Thyroid gland (tissue), 4 donors: ENCODE data around the gene ZBTB4.

Source experiments
- POLR2A ChIP-seq, 2 donors: fragments of 450-650 bp; IDR thresholded peaks; one replicate each; pipeline ENCODE4 v1.6.1; 2017; ENCODE audit warnings: antibody characterized with exemption in 2 of 2, mild to moderate bottlenecking in 2 of 2, moderate library complexity in 1 of 2
- TF ChIP-seq, protein P1 (sequence below), 6 experiments: fragments of 200-600 bp in 3 of 6; fragments of 450-650 bp in 3 of 6; sonication (generic) in 3 of 6; IDR thresholded peaks; one replicate each; pipeline ENCODE4 v1.5.1; 2016 to 2019; ENCODE audit warnings: antibody characterized with exemption in 6 of 6, mild to moderate bottlenecking in 2 of 6, inconsistent platforms in 1 of 6, moderate library complexity in 1 of 6

DNA sequence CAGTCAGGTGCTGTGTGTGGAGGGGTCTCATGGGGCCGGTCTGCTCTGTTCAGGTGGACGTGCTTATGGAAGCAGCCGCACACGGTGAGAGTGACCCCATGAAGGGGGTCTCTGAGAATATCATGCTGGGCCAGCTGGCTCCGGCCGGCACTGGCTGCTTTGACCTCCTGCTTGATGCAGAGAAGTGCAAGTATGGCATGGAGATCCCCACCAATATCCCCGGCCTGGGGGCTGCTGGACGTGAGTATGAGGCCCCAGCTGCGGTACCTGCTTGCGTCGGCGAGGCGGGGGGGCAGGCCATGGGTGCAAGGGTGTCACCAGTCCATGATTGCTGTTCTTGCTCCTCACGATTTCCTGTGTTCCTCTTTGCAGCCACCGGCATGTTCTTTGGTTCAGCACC lies 32.7 kb upstream of the ZBTB4 start:
- TF ChIP-seq, protein P1, sequence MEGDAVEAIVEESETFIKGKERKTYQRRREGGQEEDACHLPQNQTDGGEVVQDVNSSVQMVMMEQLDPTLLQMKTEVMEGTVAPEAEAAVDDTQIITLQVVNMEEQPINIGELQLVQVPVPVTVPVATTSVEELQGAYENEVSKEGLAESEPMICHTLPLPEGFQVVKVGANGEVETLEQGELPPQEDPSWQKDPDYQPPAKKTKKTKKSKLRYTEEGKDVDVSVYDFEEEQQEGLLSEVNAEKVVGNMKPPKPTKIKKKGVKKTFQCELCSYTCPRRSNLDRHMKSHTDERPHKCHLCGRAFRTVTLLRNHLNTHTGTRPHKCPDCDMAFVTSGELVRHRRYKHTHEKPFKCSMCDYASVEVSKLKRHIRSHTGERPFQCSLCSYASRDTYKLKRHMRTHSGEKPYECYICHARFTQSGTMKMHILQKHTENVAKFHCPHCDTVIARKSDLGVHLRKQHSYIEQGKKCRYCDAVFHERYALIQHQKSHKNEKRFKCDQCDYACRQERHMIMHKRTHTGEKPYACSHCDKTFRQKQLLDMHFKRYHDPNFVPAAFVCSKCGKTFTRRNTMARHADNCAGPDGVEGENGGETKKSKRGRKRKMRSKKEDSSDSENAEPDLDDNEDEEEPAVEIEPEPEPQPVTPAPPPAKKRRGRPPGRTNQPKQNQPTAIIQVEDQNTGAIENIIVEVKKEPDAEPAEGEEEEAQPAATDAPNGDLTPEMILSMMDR (IDR thresholded peaks at IDR 0.05): no peak
- no peak for TF ChIP-seq POLR2A (IDR thresholded peaks at IDR 0.05)
